Fibroblast of the aortic adventitia (primary cell): ENCODE data around the gene NDE1. TPM values are rescaled to one million over a fixed set of nuclear protein-coding genes. Genes with fewer than 3 reads are reported as not detected.
A peak's percentile ranks its signal among the peaks of the same experiment; 100 is the strongest.
"Not testable (repeated sequence)": the region's sequence is repeated elsewhere in the genome, so short reads cannot be mapped to it uniquely, and the experiment has no call there.

Source experiments
- DNase-seq: peaks from one replicate; pipeline ENCODE4 v3.0.0-alpha.2; 2010; ENCODE audit warnings: low read depth
- H3K4me3 ChIP-seq: 2 replicates; pipeline ENCODE4 v1.5.1; 2011; ENCODE audit warnings: low read depth, mild to moderate bottlenecking, control low read depth, low read length, moderate library complexity
- CTCF ChIP-seq: IDR thresholded peaks from 2 replicates; pipeline ENCODE4 v1.5.1; 2011; ENCODE audit warnings: mild to moderate bottlenecking, low read length, control low read depth, inconsistent platforms; ENCODE audit not compliant: insufficient read depth
- total RNA-seq: library from RNA; depleted of rRNA; stranded (reverse); fragments of >200 nt; gene quantifications from 2 replicates; pipeline ENCODE4 v1.2.3, GENCODE V29; 2012; ENCODE audit warnings: low replicate concordance

The NDE1 gene
- total RNA-seq, 1 donor = 17.5 TPM

GRCh38 chr16:15665107-15665506 lies 15.1 kb downstream of the NDE1 start:
- no peak overlapping the region for H3K4me3 ChIP-seq
- no peak for DNase-seq
- no peak for TF ChIP-seq CTCF

GRCh38 chr16:15667091-15667742 lies 17.2 kb downstream of the NDE1 start:
- H3K4me3 ChIP-seq = no peak overlapping the region
- no peak for DNase-seq
- no peak for TF ChIP-seq CTCF

GRCh38 chr16:15671530-15672117 lies 21.6 kb downstream of the NDE1 start:
- no peak for DNase-seq
- H3K4me3 ChIP-seq = no peak overlapping the region
- no peak for TF ChIP-seq CTCF

GRCh38 chr16:15672127-15672513 lies 22.1 kb downstream of the NDE1 start:
- not testable (repeated sequence) for DNase-seq, H3K4me3 ChIP-seq

GRCh38 chr16:15672514-15673167 lies 22.6 kb downstream of the NDE1 start:
- peak; percentile 97 for DNase-seq
- TF ChIP-seq CTCF = no peak
- H3K4me3 ChIP-seq = no peak overlapping the region

- DNase-seq = no peak
- TF ChIP-seq CTCF = no peak
- H3K4me3 ChIP-seq = no peak overlapping the region
Measured at GRCh38 chr16:15674571-15674970, 24.5 kb downstream of the NDE1 start.

- TF ChIP-seq CTCF = no peak
- H3K4me3 ChIP-seq = no peak overlapping the region
- no peak for DNase-seq
Measured at GRCh38 chr16:15676506-15676905, 26.5 kb downstream of the NDE1 start.
